Fibroblast of pulmonary artery (primary cell): ENCODE results near the gene M6PR.

Experiments
- DNase-seq: peaks from one replicate; pipeline ENCODE4 v3.0.0-alpha.2; 2010; ENCODE audit warnings: low read depth
- H3K4me3 ChIP-seq: replicated peaks from 2 replicates; pipeline ENCODE4 v1.5.1; 2011; ENCODE audit warnings: low read depth, mild to moderate bottlenecking, control low read depth, low read length, moderate library complexity
- CTCF ChIP-seq: IDR thresholded peaks from 2 replicates; pipeline ENCODE4 v1.5.1; 2011; ENCODE audit warnings: mild to moderate bottlenecking, control low read depth, low read length, inconsistent platforms; ENCODE audit errors: missing control alignments

M6PR gene

GRCh38 chr12:8911606-8912268, 37.7 kb downstream of the M6PR start:
- no peak overlapping the region for H3K4me3 ChIP-seq
- no peak for DNase-seq

DNA sequence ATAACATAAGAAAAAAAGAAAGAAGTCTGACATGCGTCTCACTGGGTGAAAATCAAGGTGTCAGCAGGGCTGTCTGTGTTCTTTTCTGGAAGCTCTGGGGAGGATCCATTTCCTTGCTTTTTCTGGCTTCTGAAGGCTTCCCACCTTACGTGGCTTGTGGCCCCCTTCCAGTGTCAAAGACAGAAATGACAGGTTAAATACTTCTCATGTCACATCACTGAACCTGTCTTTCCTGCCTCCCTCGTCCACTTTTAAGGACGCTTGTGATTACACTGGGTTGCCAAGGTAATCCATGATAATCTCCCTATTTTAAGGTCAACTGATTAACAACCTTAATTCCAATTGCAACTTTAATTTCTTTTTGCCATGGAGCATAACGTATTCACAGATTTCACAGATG, 39.7 kb downstream of the M6PR start:
- DNase-seq, result no peak
- H3K4me3 ChIP-seq, result no peak overlapping the region
- no peak for TF ChIP-seq CTCF

More at GRCh38 chr12:8911606-8912268, 37.7 kb downstream of the M6PR start:
- no peak for TF ChIP-seq CTCF

DNA sequence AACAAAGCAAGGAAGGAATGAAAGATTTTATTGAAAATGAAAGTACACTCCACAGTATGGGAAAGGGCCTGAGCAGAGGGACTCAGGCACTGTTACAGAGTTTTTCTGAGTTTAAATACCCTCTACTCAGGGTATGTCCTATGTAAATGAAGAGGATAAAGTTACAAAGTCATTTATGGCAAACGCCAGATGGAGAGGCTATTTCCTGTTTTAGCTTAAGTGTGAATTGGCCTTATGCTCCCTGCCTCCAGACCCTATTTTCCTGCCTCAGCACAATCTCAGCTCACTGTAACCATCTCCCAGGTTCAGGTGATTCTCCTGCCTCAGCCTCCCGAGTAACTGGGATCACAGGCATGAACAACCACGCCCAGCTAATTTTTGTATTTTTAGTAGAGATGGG, 41.9 kb downstream of the M6PR start:
- DNase-seq, result no peak
- H3K4me3 ChIP-seq, result no peak overlapping the region
- no peak for TF ChIP-seq CTCF

- H3K4me3 ChIP-seq, result no peak overlapping the region
- no peak for DNase-seq
- no peak for TF ChIP-seq CTCF
Measured at GRCh38 chr12:8906266-8907180, 42.9 kb downstream of the M6PR start.

DNA sequence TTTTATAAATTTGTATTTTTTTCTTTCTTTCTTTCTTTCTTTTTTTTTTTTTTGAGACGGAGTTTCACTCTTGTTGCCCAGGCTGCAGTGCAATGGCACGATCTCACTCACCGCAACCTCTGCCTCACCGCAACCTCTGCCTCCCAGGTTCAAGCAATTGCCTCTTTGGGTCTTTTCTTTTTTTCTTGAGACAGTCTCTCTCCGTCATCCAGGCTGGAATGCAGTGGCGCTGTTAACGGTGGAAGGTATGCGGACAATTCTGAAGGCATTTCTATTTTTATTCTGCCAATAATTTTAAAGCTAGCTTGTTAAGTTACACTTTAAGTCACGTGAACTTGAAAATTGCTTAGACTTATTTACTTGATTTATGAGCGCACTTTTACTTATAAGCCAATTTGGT, 43.9 kb downstream of the M6PR start:
- DNase-seq, result peak; percentile 12
- H3K4me3 ChIP-seq, result no peak overlapping the region
- no peak for TF ChIP-seq CTCF

GRCh38 chr12:8904665-8905064, 44.8 kb downstream of the M6PR start:
- no peak for TF ChIP-seq CTCF
- no peak overlapping the region for H3K4me3 ChIP-seq
- DNase-seq, result no peak
